NOMO-1 treated with DMSO at 0.1 percent for 48 hours (cell line): Measurements from ENCODE around the gene TRPV4.
"Not testable (repeated sequence)": the region's sequence is repeated elsewhere in the genome, so short reads cannot be mapped to it uniquely, and the experiment has no call there.

Source experiments
- DNase-seq: peaks from one replicate; lab custom pipeline; 2025; ENCODE audit not compliant: unreplicated experiment; lab: John Stamatoyannopoulos, UW

The TRPV4 gene

DNA sequence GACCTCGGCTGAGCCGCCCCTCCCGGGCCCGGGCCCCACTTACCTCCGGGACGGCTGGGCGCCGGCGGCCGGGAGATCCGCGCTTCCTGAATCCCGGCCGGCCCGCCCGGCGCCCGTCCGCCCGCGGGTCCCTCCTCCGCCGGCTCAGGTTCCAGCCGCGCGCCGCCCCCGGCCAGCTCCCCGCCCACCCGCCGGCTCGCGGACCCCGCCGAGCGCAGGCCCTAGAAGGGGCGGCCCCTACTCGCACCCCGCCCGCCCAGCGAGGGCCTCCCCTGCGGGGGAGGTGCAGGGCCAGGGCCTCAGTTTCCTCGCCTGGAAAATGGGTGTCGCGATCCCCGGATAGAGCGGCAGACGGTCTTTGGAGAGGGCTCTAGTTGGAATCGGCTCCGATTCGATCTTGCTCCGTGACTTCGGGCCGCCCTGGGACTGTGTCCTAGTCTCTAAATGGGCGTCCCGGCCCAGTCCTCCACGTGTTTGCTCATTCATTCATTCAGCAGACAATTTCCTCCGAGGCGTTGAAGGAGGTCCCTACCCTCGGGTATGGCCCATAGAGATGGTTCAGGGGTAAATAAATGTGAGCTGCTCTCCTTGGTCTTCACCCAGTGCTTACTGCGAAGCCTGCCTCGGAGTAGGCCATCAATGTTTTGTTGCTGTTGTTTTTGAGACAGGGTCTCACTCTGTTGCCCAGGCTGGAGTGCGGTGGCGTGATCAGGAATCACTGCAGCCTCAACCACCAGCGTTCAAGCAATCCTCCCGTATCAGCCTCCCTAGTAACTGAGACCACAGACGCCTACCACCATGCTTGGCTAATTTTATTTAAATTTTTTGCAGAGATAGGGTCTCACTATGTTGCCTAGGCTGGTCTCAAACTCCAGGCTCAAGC is at the start of gene TRPV4:
Gene TRPV4 (minus strand): TSS at position 92 of the 883 bp plus-strand sequence. CDS start 18,602 bp downstream, outside the sequence.
- DNase-seq = no peak

DNA sequence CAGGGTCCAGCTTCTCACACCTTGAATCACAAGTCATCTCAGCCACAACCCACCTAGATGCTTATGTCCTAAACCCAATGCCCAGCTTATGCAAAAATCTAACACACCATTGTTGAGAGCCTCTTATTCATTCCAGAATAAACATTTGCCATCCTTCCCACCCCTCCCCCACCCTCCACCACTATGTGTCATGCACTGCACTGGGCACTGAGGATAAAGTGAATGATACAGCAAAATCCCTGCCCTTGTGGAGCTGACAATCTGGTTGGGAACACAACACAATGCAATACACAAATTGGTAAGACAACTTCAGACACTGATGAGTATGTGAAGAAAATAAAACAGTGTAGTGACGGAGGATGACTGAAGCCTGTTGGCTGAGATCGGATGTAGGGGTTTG is 48.6 kb upstream of the TRPV4 start:
- DNase-seq = no peak

DNA sequence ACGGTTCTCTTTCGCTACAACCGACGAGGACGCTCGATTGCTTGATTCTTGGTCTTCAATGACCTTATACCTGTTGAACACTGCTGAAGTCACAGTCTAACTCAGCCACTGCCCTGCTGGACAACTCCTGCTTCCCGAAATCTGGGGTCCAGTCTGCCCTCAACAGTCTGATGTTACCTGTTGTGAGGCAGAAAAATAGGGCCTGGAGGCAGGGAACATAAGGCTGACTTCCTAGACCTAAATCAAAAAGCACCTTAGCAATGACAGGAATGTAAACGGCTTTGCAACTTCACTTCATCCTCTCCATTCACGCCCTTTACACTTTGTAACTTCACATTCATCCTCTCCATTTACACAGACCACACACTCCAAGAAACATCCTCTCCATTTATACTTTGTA is 47.7 kb upstream of the TRPV4 start:
- DNase-seq = no peak

DNA sequence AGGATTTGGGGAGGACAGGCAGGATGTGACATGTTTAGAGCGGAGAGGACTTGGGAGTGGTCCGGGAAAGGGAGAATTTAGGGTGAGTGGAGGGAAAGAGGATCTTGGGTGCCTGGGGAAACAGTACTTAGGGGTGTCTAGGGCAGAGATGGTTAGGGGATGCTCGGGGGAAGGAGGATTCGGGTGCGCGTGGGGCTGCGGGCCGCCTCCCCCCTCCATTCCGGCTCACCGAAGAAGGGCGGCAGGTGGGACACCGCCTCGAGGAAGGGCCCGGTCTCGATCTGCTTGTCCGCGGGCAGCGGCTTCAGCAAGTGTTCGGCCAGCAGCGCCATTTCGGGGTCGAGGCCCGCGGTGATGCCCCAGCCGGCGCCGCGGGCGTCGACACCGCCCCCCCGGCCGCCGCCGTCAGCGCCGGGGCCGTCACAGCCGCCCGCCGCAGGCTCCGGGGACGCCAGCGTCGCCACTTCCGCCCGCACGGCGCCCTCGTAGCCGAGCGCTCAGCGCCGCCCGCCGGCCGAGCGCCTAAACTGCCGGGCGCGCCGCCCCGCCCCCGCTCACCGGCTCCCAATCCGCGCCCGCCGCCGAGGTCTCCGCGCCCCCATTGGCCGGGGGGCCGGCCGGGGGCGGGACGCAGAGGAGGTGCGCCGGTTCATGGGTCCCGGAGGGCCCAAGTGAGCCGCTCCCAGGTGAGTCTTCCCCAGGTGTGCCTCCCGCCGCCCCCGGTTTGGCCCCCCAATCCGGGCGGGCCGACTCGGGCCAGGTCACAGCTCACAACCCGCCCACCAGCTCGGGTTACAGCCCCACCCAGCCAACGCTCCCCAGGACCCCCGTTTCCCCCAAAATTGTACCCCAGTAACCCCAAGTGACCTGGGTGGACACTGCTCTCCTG is 47.1 kb upstream of the TRPV4 start, which contains the start of gene GLTP:
Gene GLTP (minus strand): TSS at position 499 of the 889 bp plus-strand sequence. CDS start 167 bp downstream, at position 332.
- DNase-seq = peak; percentile 83

DNA sequence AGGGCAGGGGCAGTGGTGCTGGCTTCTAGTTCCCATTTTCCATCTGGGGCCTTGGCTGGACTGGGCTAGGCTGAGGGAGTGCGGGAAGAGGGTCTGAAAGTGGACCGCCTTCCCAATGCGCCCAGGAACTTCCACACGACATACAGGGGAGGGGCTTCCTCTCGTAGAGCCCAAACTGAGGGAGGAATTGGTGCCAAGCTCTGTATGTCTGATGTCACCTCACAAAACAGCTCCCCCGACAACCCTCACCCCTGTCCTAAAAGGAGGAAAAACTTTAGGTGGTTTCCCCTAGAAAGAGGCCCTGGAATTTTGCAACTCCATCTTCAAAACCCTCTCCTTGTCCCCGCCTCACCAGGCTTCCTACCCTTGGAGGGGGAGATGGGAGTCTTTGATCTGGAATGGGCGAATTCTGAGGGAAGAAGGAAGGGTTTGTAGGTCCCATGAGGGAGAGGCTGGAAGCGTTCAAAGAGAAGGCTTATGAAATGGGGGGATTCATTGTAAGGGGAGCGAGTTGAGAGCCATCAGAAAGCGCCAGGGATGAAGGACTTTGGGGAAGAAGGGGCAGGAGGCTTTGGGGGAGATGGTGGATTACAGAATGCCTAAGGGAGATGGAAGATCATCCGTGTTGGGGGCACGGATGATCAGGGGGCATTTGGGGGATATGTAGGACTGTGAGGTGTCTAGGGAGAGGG is 46.3 kb upstream of the TRPV4 start:
- no peak for DNase-seq

DNA sequence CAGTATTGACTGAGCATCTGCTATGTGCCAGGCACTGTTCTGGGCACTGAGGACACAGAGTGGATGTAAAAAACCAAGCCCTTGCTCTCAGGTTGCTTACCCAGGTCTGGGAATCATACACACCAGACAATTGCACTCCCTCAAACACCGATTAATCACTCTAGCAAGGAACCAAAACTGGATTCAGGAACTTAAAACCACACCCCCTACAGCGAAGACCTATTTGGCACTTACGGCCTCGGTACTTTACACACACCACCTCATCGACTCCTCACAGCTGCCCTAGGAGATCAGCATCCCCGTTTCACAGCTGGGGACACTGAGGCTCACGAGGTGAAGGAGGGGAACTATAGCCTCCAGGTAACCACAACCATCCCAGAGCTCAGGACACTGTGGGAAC is 45.6 kb upstream of the TRPV4 start:
- peak; percentile 46 for DNase-seq

DNA sequence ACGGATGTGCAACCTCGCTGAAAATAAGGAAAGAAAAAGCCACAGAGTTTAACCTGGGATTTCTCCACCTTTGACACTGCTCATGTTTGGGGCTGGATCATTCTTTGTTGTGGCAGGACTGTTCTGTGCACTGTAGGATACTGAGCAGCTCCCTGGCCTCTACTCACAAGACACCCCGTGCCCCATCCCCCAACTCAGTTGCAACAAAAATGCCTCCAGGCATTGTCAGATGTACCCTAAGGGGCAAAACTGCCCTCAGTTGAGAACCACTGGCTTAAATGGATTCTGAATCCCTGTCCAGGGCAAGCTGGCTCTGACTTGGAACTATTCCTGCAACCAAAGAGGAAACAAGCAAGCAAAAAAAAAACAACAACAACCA is 45.0 kb upstream of the TRPV4 start:
- DNase-seq = no peak

DNA sequence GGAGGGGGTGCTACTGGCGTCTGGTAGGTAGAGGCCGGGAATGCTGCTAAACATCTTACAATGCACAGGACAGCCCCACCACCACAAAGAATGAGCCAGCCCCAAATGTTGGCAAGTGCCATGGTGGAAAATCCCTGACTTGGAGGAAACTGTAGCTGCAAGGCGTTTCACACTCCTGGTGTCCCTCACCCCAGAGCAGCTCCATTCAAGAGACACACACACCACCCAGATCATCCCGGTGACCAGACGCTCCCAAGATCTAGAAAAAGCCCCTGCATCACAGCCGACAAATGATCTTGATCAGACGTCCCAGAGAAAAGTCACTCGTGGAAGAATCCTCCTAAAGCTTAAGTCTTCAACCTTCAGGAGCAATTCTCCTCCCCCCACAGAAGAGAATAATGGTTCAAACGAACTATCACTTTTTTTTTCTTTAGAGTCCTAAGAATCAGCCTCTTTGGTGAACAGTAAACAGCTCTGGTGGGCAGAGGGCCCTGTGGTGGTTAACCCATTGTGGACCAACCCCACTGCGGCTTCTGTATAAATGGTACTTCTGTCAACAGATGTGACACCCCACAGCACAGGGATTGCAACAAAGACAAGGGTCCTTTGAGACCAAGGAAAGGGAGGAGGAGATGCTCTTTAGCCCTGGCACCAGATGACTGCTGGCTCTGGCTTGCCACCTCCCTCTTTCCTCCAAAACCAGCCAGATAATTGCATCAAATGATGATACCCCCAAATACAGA is 44.5 kb upstream of the TRPV4 start:
- DNase-seq = no peak

DNA sequence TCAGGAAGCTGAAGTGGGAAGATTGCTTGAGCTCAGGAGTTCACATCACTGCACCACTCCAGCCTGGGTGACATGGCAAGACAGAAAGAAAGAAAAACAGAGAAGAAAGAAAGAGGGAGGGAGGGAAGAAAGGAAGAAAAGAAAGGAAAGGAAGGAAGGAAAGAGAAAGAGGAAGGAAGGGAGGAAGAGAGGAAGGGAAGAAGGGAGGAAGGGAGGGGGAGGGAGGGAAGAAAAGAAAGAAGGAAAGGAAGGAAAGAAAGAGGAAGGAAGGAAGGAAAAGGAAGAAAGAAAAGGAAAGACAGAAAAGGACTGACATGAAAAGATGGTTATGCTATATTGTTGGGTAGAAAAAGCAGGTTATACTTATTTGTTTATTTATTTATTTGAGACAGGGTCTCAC is 43.2 kb upstream of the TRPV4 start:
- no peak for DNase-seq

DNA sequence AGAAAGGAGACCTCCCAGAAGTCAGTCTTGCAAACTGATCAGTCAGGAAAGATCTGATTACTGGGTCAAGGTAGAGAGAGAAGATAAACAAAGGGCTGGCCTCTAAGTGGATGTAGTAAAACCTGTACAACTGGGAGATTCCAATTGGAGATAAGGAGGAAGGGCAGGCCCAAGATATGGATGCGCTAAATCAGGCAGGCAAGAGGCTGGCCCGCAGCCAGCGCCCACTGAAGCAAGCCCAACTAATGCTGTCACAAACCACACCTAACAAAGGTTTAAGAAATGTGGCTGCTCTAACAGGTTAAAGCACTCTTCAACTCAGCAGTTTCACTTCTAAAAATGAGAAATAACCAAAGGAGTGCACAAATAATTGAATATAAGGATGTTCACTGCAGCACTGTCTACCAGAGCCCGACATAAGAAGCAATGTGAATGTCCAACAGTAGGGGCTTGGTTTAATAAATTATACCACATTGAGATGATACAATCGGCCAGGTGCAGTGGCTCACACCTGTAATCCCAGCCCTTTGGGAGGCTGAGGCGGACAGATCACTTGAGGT is 42.5 kb upstream of the TRPV4 start:
- no peak for DNase-seq

DNA sequence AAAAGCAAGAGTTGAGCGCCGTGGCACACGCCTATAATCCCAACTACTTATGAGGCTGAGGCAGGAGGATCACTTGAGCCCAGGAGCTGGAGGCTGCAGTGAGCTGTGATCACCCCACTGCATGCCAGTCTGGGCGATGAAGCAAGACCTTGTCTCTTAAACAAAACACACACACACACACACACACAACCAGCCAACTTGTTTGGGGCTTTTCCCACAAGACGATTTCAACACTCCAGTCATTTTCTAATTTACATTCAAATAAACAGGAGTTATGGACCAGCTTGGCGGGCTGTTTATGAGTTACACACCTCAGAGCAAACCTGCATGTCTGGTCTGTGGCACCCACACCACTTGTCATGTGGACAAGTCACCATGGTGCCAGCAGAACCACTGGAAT is 40.5 kb upstream of the TRPV4 start:
- DNase-seq = no peak

DNA sequence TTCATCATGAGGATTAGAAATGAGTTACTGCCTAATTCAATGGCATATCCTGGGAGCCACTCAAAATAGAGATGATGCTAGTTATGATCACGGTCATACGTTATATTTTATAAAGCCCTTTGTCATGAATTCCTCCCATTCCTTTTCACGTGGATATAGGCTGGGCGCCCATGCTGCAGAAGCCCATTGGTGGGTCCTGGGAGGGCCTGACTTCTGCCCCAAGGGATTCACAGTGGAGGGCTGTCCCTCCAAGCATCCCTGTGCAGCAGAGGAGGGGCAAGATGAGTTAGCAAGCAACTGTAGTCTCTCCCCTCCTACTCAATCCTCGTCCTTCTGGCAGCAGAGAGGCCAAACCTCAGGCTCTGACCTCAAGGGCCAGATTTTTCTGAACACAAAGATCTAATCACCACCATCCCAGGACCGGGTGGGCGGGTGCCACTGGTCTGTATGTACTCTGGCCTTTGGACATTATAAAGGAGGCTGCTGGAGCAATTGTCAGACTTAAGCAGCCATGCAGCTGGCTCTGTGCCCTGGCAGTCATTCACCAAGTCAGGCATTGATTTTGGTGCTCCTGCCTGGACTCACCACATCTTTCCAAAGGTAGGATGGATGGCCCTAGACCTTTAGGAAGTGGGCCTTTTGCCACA is 38.6 kb upstream of the TRPV4 start:
- DNase-seq = no peak

DNA sequence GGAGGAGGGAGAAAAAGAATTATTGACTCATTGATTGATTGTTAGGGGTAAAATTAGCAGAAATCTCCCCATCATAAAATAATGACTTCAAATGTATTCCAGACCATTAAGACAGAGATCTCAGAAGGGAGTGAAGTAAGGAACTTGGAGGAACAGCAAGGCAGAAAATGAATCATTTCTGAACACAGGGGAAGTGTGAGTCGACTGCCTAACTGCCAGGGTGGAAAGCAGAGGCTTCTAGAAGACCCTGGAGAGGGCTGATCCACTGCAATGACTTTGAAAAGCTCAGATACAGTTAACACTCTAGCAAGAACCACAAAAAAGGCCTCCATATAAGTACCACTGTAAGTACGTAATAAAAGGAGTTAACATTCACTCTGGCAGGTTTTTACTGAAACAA is 37.5 kb upstream of the TRPV4 start:
- DNase-seq = peak; percentile 23

DNA sequence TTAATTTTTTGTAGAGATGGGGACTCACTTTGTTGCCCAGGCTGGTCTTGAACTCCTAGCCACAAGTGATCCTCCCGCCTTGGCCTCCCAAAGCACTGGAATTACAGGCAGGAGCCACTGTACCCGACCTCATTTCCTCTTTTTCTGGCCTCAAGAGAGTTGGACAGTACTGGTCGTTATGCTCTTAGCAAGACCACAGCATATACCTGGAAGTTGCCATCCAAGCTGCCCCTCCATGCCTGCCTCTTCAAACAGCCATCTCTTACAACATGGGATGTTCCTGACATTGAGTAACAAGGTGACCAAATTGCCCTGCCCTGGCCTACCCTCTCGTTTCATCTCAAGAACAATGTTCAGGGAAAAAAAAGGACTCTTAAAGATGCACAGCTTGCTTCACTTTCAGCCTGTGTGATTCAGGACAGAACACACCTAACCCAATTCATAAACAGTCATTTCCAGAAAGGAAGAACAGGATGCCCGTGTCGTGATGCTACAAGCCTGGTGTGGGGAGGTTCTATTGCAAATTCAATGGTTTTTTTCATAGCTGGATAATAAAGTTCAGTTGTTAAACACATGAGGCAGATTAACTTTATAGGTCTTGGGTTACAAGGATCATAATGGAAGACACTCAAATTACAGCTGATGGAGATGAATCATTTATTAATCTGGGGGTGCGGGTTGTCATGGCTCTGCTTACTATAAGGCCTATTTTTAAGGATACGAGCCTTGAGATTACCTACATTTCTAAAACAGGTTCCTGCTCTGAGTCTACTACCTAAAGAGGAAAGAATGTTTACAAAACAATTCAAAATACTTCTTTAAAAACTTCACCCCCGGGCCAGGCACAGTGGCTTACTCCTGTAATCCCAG is 35.2 kb upstream of the TRPV4 start:
- no peak for DNase-seq

DNA sequence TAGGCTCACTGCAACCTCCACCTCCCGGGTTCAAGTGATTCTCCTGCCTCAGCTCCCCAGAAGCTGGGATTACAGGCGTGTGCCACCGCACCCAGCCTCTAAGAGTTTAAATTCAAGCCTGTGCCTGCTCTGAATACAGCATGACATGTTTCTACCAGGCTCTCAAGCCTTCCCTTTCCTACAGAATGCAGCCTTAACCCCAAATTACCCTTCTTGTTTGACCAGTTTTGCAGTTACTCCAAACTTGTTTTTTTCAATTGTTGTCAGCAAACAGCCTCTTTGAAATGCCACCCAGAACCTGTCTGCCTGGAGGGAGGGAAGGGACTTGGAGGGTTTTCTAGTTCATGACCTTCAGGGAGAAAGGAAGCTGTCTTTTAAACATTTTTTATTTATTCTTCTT is 31.7 kb upstream of the TRPV4 start:
- no peak for DNase-seq

DNA sequence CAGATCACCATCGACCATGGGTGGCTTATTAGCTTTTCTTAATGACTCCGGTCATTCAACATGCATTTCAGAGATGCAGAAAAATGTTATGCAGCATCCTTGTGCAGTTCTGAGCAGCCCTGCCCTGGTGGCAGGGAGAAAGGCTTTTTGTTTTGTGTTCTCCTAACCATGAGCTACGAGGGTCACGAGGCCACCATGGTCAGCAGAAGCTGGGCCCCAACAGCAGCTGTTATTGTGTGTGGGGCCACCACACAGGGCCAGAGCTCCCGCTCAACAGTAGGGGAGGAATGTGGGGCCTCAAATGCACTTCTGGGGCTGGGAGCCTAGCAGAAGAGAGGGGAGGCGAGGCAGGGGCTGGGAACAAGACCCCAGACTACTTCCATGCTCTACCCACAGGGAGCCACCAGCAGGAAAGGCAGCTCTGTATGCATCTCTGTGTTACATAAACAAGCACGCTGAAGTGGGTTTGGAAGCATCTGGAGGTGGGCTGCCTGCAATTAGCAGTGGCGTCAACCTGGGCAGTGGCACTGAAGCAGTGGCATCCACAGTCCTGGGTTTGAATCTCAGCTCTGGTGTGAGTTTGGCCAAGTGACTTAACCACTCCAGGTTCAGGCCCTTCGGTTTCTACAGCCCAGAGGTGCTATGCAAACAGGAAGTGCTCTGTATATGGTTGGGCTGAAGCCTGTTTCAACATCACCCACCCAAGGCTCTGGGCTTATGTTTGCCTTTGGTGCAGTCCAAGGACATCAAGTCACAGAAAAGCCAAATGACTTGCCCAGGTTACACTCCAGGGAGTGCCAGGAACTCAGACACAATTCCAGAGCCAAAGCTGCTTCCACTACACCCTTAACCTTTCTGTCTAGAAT is 30.9 kb upstream of the TRPV4 start:
- DNase-seq = peak; percentile 78

DNA sequence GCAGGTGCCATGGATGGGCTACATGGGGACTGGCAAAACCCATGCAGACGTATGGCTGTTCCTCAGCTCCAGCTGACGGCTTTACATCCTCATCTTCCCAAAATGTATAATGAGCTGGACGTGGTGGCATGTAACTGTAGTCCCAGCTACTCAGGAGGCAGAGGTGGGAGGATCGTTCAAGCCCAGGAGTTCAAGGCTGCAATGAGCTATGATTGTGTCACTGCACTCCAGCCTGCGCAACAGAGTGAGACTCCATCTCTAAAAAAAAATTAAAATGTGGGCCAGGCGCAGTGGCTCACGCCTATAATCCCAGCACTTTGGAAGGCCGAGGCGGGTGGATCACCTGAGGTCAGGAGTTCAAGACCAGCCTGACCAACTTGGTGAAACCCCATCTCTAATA is 29.3 kb upstream of the TRPV4 start:
- DNase-seq = not testable (repeated sequence)
